Measurements from ENCODE around the gene PTK6.

DNA sequence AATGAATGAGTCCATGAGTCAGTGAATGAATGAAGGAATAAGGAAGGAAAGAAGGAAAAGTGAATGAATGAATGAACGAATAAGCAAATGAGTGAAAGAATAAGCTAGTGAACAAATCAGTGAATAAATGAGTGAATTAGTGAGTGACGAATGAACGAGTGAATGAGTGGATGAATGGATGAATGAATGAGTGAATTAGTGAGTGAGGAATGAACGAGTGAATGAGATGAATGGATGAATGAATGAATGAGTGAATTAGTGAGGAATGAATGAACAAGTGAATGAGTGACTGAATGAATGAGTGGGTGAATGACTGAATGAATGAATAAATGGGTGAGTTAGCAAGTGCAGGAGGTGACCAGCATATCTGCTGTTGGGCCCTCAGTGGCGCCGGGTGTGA lies 6.6 kb upstream of the PTK6 start:
- no peak for TF ChIP-seq BHLHE40 (IDR thresholded peaks at IDR 0.05; ENCODE audit: borderline replicate concordance)
- no peak for TF ChIP-seq NFRKB (IDR thresholded peaks at IDR 0.05)
- no peak for TF ChIP-seq SUZ12 (IDR thresholded peaks at IDR 0.05)
- TF ChIP-seq TARDBP (IDR thresholded peaks at IDR 0.05) = no peak
- TF ChIP-seq FOXM1 (IDR thresholded peaks at IDR 0.05; ENCODE audit: borderline replicate concordance) = no peak
- no peak for TF ChIP-seq CTBP1 (IDR thresholded peaks at IDR 0.05; ENCODE audit: borderline replicate concordance)
- TF ChIP-seq SP1 (IDR thresholded peaks at IDR 0.05) = no peak
- no peak for TF ChIP-seq FOXA1 (IDR thresholded peaks at IDR 0.05)
- no peak for TF ChIP-seq ELF4 (IDR thresholded peaks at IDR 0.05)
